Measurements from ENCODE around the gene HOTAIR. TPM values are rescaled to one million over a fixed set of nuclear protein-coding genes. Genes with fewer than 3 reads are reported as not detected.
A peak's percentile ranks its signal among the peaks of the same experiment; 100 is the strongest.

The HOTAIR gene
- total RNA-seq, 1 donor from 2014 or later: 1.8 TPM

DNA sequence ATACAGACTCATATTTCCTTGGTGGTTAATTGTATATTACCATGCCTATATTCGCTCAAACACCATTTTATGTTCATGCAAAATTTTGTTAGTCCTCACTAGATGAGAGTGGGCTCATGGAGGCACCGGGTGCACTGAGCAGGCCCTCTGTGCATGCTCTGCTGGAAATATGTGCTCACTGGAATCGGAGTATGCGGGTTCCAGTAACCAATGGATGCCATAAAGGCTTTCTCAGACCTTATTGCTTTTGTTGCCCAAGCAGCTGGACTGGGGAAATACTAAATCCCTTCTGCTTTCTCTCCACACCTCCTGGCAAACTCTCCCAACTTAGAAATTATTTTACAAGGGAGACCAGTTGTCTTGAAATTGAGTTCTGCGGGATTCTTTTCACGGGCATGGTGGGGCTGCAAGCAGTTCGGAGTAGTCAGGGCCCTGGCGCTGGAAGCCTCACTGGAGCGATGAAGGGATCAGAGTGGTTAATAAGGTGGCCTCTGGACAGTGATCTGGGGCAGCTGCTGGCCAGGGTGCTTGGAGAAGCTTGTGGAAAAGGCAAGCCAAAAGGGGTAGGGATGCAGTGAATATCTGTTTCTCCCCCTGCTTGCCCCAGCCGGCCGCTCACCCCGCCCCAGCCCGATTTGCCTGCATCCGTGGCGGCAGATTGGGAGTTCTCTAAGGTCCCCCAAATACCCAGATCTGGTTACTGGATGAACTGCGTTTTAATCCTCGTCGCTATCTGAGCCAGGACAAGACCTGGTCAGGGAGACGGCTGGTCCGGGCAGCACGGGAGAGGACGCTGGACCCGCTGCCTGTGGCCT lies 46.0 kb upstream of the HOTAIR start:
- peak overlapping the region; percentile 51 for H3K4me3 Mint-ChIP-seq
- H3K27me3 Mint-ChIP-seq (ENCODE audit: low read depth): peaks cover 85% of the 10 kb centered on the region
- H3K36me3 Mint-ChIP-seq: no peaks in the 10 kb centered on the region
- H3K27ac Mint-ChIP-seq: peak overlapping the region; percentile 75
- H3K9me3 Mint-ChIP-seq: no peaks in the 10 kb centered on the region
- TF ChIP-seq, protein P1, sequence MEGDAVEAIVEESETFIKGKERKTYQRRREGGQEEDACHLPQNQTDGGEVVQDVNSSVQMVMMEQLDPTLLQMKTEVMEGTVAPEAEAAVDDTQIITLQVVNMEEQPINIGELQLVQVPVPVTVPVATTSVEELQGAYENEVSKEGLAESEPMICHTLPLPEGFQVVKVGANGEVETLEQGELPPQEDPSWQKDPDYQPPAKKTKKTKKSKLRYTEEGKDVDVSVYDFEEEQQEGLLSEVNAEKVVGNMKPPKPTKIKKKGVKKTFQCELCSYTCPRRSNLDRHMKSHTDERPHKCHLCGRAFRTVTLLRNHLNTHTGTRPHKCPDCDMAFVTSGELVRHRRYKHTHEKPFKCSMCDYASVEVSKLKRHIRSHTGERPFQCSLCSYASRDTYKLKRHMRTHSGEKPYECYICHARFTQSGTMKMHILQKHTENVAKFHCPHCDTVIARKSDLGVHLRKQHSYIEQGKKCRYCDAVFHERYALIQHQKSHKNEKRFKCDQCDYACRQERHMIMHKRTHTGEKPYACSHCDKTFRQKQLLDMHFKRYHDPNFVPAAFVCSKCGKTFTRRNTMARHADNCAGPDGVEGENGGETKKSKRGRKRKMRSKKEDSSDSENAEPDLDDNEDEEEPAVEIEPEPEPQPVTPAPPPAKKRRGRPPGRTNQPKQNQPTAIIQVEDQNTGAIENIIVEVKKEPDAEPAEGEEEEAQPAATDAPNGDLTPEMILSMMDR (IDR thresholded peaks at IDR 0.05; ENCODE audit: unreplicated experiment): no peak
- DNase-seq (ENCODE audit: low spot score in 2 of 2, unreplicated experiment in 2 of 2): no peak
- H3K4me1 Mint-ChIP-seq: peaks cover 63% of the 10 kb centered on the region

GRCh38 chr12:54019924-54020590 lies 45.3 kb upstream of the HOTAIR start:
- no peak for DNase-seq (ENCODE audit: low spot score in 2 of 2, unreplicated experiment in 2 of 2)
- H3K27ac Mint-ChIP-seq: peak overlapping the region; percentile 91
- peak overlapping the region; percentile 61 for H3K4me3 Mint-ChIP-seq
- H3K36me3 Mint-ChIP-seq: no peaks in the 10 kb centered on the region
- TF ChIP-seq, protein P1 (IDR thresholded peaks at IDR 0.05; ENCODE audit: unreplicated experiment): no peak
- no peaks in the 10 kb centered on the region for H3K9me3 Mint-ChIP-seq
- peaks cover 85% of the 10 kb centered on the region for H3K27me3 Mint-ChIP-seq (ENCODE audit: low read depth)
- H3K4me1 Mint-ChIP-seq: peaks cover 56% of the 10 kb centered on the region

DNA sequence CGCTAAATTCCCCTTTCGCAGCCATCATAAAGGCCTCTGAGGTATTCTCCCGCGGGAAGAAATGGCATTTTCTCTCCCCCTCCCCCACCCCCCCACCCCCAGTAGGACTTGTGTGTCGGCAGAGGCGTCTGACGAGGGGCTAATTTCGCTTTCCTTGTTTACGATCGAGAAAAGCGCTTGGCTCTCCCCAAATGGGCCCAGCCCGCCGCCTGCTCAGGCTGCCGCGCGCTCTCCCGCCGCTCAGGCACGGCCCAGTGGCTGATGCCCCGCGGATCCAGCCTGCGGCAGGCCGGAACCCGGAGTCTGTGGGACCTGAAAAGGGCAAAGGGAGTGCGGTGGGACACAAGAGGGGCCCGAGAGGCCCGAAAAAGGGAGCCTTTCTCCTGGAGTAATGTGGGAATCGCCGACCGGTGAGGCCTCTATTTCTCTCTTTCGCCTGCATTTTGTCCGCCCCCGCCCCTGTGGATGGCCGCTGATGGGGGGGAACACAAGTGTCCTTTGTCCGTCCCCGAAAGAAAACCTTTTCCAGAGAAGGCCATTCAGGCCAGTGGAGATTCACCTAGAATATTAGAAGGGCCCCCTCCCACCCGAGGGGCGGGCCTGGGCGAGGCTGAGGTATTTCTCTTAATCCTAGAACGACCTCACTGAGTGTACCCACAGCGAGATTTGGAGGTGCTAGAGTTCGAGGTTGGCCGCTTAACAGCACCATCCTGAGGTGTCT lies 44.5 kb upstream of the HOTAIR start:
- DNase-seq (ENCODE audit: low spot score in 2 of 2, unreplicated experiment in 2 of 2): no peak
- no peaks in the 10 kb centered on the region for H3K36me3 Mint-ChIP-seq
- H3K4me3 Mint-ChIP-seq: peak overlapping the region; percentile 61
- H3K4me1 Mint-ChIP-seq: peaks cover 55% of the 10 kb centered on the region
- H3K27me3 Mint-ChIP-seq (ENCODE audit: low read depth): peaks cover 86% of the 10 kb centered on the region
- peak overlapping the region; percentile 43 for H3K27ac Mint-ChIP-seq
- TF ChIP-seq, protein P1 (IDR thresholded peaks at IDR 0.05; ENCODE audit: unreplicated experiment): no peak
- no peaks in the 10 kb centered on the region for H3K9me3 Mint-ChIP-seq

DNA sequence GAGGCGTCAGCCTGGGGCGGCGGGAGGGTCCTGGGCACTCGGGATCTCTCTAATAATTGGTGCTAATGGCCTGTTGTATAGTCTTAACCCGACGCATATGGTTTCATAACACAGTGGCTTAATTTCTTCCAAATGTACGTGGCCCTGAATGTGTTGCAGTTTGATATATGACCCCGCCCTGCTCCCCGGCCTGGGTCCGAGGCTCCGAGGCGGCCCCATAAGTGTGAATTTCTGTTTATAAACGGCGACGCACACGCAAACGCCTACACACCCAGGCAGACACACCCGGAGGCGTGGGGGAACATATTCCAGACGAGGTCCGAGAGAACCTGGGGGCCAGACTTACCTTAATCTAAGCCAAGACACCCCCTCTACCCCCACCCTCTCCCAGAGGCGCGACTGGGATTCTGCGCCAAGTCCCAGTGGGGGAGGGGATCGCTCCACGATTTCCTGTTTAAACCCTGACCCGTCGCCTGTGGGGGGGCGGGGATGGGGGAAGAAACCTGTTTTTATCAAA lies 43.8 kb upstream of the HOTAIR start:
- H3K36me3 Mint-ChIP-seq: no peaks in the 10 kb centered on the region
- no peaks in the 10 kb centered on the region for H3K9me3 Mint-ChIP-seq
- peak overlapping the region; percentile 81 for H3K4me3 Mint-ChIP-seq
- DNase-seq (ENCODE audit: low spot score in 2 of 2, unreplicated experiment in 2 of 2): no peak
- H3K27ac Mint-ChIP-seq: peak overlapping the region; percentile 90
- peaks cover 86% of the 10 kb centered on the region for H3K27me3 Mint-ChIP-seq (ENCODE audit: low read depth)
- peaks cover 47% of the 10 kb centered on the region for H3K4me1 Mint-ChIP-seq
- TF ChIP-seq, protein P1 (IDR thresholded peaks at IDR 0.05; ENCODE audit: unreplicated experiment): no peak

DNA sequence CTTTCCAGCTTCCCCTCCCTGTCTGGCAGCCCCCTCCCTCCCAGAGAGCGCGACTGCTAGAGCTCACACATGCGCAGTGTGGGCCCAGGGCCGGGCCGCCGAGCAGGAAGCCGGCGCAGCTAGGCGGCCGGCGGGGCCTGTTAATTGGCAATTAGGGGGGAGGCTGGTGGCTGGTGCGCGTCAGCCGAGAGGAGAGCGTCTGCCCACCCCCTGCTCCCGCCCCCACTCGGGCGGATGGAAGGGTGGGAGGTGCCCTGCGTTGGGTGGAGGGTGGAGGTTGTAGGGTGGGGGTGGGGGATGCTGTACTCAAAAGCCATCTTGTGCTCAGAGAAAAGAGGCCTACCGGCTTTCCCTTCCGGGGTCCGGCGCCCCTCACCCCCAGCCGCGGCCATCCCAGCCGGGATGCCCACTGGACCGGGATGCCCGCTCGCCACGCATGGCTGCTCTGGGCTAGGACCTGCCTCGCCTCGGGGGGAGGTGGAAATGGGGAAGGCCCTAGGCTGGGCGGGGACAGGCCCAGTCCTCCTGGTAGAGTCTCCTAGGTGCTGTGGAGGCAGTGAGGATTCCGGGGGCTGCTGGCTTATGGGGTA lies 43.2 kb upstream of the HOTAIR start:
- peak overlapping the region; percentile 95 for H3K27ac Mint-ChIP-seq
- no peaks in the 10 kb centered on the region for H3K9me3 Mint-ChIP-seq
- peak; percentile 74 to 86 for DNase-seq (ENCODE audit: low spot score in 2 of 2, unreplicated experiment in 2 of 2)
- H3K4me1 Mint-ChIP-seq: peaks cover 42% of the 10 kb centered on the region
- TF ChIP-seq, protein P1 (IDR thresholded peaks at IDR 0.05; ENCODE audit: unreplicated experiment): no peak
- peaks cover 86% of the 10 kb centered on the region for H3K27me3 Mint-ChIP-seq (ENCODE audit: low read depth)
- no peaks in the 10 kb centered on the region for H3K36me3 Mint-ChIP-seq
- H3K4me3 Mint-ChIP-seq: peak overlapping the region; percentile 81

All from mesothelial cell of epicardium (in vitro differentiated cells).